ENCODE measurements around the gene SPAG6.

GRCh38 chr10:22317771-22318565 lies 27.3 kb upstream of the SPAG6 start:
- no peak for TF ChIP-seq CTCF (conservative IDR thresholded peaks at IDR 0.05 in 1 of 2, IDR thresholded peaks at IDR 0.05 in 1 of 2; ENCODE audit: low read depth in 1 of 2, low read length in 2 of 2)
- TF ChIP-seq EZH2 (IDR thresholded peaks at IDR 0.05; ENCODE audit: low read length, missing control alignments) = no peak
